ENCODE measurements around the gene PCSK6.

The PCSK6 gene

GRCh38 chr15:101499863-101500713 lies 10.6 kb upstream of the PCSK6 start:
- Histone ChIP-seq H3K9me3 (ENCODE audit: insufficient read depth, low read length, severe bottlenecking) (no peaks in the 10 kb centered on the region), H3K27ac (ENCODE audit: low read length) (peak overlapping the region; percentile 54; the same call in 1 of the 2 replicates), H2AFZ (ENCODE audit: low read depth, low read length) (no peak overlapping the region), H3K4me2 (ENCODE audit: insufficient read depth, low read length) (0 out of 2 replicates have a peak overlapping the region, but pooled peaks have one; percentile 19), H3K4me1 (ENCODE audit: insufficient read depth, low read length) (peaks cover 27% of the 10 kb centered on the region), H3K9ac (ENCODE audit: low read depth, low read length) (no peak overlapping the region), H4K20me1 (ENCODE audit: insufficient read depth, low read length) (0 out of 2 replicates have a peak, but pooled peaks cover 2% of the 10 kb centered on the region), H3K27me3 (ENCODE audit: insufficient read depth, low read length, poor library complexity) (no peaks in the 10 kb centered on the region), H3K36me3 (ENCODE audit: insufficient read depth, low read length) (no peaks in the 10 kb centered on the region), H3K4me3 (ENCODE audit: low read depth in 1 of 2, low read length in 2 of 2) (no peak overlapping the region), H3K79me2 (ENCODE audit: insufficient read depth, low read length) (no peaks in the 10 kb centered on the region)
- ATAC-seq (ENCODE audit: insufficient read depth, low read depth): peak; percentile 92
- no peak for TF ChIP-seq CTCF (IDR thresholded peaks at IDR 0.05; ENCODE audit: borderline replicate concordance, extremely low read depth, low read length, poor library complexity, severe bottlenecking)
- TF ChIP-seq EZH2 (IDR thresholded peaks at IDR 0.05; ENCODE audit: borderline replicate concordance, low read depth, low read length, severe bottlenecking): no peak
- peak; percentile 79 for DNase-seq

- TF ChIP-seq EZH2 (IDR thresholded peaks at IDR 0.05; ENCODE audit: borderline replicate concordance, low read depth, low read length, severe bottlenecking) (no peak), CTCF (IDR thresholded peaks at IDR 0.05; ENCODE audit: borderline replicate concordance, extremely low read depth, low read length, poor library complexity, severe bottlenecking) (no peak)
- H4K20me1 ChIP-seq (ENCODE audit: insufficient read depth, low read length): 0 out of 2 replicates have a peak, but pooled peaks cover 2% of the 10 kb centered on the region
- ATAC-seq (ENCODE audit: insufficient read depth, low read depth) (no peak), DNase-seq (no peak)
- H3K4me1 ChIP-seq (ENCODE audit: insufficient read depth, low read length): peaks cover 27% of the 10 kb centered on the region
- no peak overlapping the region for H2AFZ ChIP-seq (ENCODE audit: low read depth, low read length)
- no peaks in the 10 kb centered on the region for H3K79me2 ChIP-seq (ENCODE audit: insufficient read depth, low read length)
- no peak overlapping the region for H3K9ac ChIP-seq (ENCODE audit: low read depth, low read length)
- no peak overlapping the region for H3K4me2 ChIP-seq (ENCODE audit: insufficient read depth, low read length)
- H3K27me3 ChIP-seq (ENCODE audit: insufficient read depth, low read length, poor library complexity): no peaks in the 10 kb centered on the region
- no peaks in the 10 kb centered on the region for H3K36me3 ChIP-seq (ENCODE audit: insufficient read depth, low read length)
- H3K27ac ChIP-seq (ENCODE audit: low read length): no peak overlapping the region; the same call in 1 of the 2 replicates
- no peak overlapping the region for H3K4me3 ChIP-seq (ENCODE audit: low read depth in 1 of 2, low read length in 2 of 2)
- H3K9me3 ChIP-seq (ENCODE audit: insufficient read depth, low read length, severe bottlenecking): no peaks in the 10 kb centered on the region
These were observed 9.4 kb upstream of the PCSK6 start for GRCh38 chr15:101498717-101499480.

GRCh38 chr15:101498076-101498716 lies 8.7 kb upstream of the PCSK6 start:
- Histone ChIP-seq H3K4me2 (ENCODE audit: insufficient read depth, low read length) (no peak overlapping the region), H3K27me3 (ENCODE audit: insufficient read depth, low read length, poor library complexity) (no peaks in the 10 kb centered on the region), H2AFZ (ENCODE audit: low read depth, low read length) (no peak overlapping the region), H3K9me3 (ENCODE audit: insufficient read depth, low read length, severe bottlenecking) (no peaks in the 10 kb centered on the region), H3K4me3 (ENCODE audit: low read depth in 1 of 2, low read length in 2 of 2) (no peak overlapping the region), H3K79me2 (ENCODE audit: insufficient read depth, low read length) (no peaks in the 10 kb centered on the region), H3K9ac (ENCODE audit: low read depth, low read length) (no peak overlapping the region), H3K27ac (ENCODE audit: low read length) (0 out of 2 replicates have a peak overlapping the region, but pooled peaks have one; percentile 4), H3K4me1 (ENCODE audit: insufficient read depth, low read length) (peaks cover 27% of the 10 kb centered on the region), H4K20me1 (ENCODE audit: insufficient read depth, low read length) (0 out of 2 replicates have a peak, but pooled peaks cover 2% of the 10 kb centered on the region), H3K36me3 (ENCODE audit: insufficient read depth, low read length) (no peaks in the 10 kb centered on the region)
- DNase-seq (no peak), ATAC-seq (ENCODE audit: insufficient read depth, low read depth) (no peak)
- TF ChIP-seq CTCF (IDR thresholded peaks at IDR 0.05; ENCODE audit: borderline replicate concordance, extremely low read depth, low read length, poor library complexity, severe bottlenecking) (no peak), EZH2 (IDR thresholded peaks at IDR 0.05; ENCODE audit: borderline replicate concordance, low read depth, low read length, severe bottlenecking) (no peak)
